Right ventricle myocardium inferior (tissue), 1 donor: ENCODE measurements around the gene AFG3L2. TPM values are rescaled to one million over a fixed set of nuclear protein-coding genes. Genes with fewer than 3 reads are reported as not detected.
A peak's percentile ranks its signal among the peaks of the same experiment; 100 is the strongest.
"Not testable (repeated sequence)": the region's sequence is repeated elsewhere in the genome, so short reads cannot be mapped to it uniquely, and the experiment has no call there.

Experiments used
- ATAC-seq: fragments of 200-7000 bp; cut with Tn5 transposase; one replicate; pipeline ENCODE4 v1.9.1; 2020; ENCODE audit warnings: mild to moderate bottlenecking, moderate library complexity
- DNase-seq: peaks from one replicate; pipeline ENCODE4 v3.0.0; 2021; ENCODE audit errors: missing footprints
- intact Hi-C: fragments of 100-400 bp; cut with DNase I; formaldehyde crosslinking; loops from one replicate; pipeline ENCODE4 v1.11.0; 2022
- long read RNA-seq: library from polyadenylated mRNA; unstranded; transcript quantifications from one replicate; pipeline ENCODE4 v2.0.0, GENCODE V29; 2021
- total RNA-seq: library from RNA; stranded (reverse); fragmentation: NEBNext Ultra II Directional; extraction: Animal tissue kit (Norgen Biotek cat#: 25700); gene quantifications from one replicate; pipeline ENCODE4 v1.2.1, GENCODE V29; 2021
- donor health status: DM: no; HTN: yes; CAD: no; lungs with severe emphysema.

Gene AFG3L2
- total RNA-seq: 140 TPM
- long read RNA-seq, transcript AFG3L2-201 (17 exons, 3,247 nt): major isoform, 199 of 232 reads
- long read RNA-seq, partial matches to known transcripts: 12 of 232 reads
- long read RNA-seq, other reads (novel, unspliced or antisense): 21 of 232 reads

- DNase-seq (peak; percentile 100), ATAC-seq (peak; percentile 95)
- intact Hi-C loops: loop anchor here (1.0 to 10.0 kb wide), 6 partner anchors 30 to 618 kb away; partner anchors contain the start of genes CEP192, IMPA2, PRELID3A and TUBB6
These were observed at the start of gene AFG3L2 for GRCh38 chr18:12376754-12377555. Gene AFG3L2 (minus strand): TSS chr18:12377227. CDS start chr18:12377082, 145 bp downstream.

GRCh38 chr18:12424252-12424651 lies 47.2 kb upstream of the AFG3L2 start:
- intact Hi-C loops: no loop called here
- no peak for DNase-seq
- ATAC-seq: no peak

GRCh38 chr18:12423820-12424219 lies 46.8 kb upstream of the AFG3L2 start:
- DNase-seq: no peak
- ATAC-seq: peak; percentile 33
- intact Hi-C loops: no loop called here

GRCh38 chr18:12423393-12423792 lies 46.4 kb upstream of the AFG3L2 start:
- DNase-seq (no peak), ATAC-seq (no peak)
- intact Hi-C loops: no loop called here

GRCh38 chr18:12422936-12423335 lies 45.9 kb upstream of the AFG3L2 start:
- DNase-seq: no peak
- ATAC-seq: no peak
- intact Hi-C loops: no loop called here

GRCh38 chr18:12421732-12422131 lies 44.7 kb upstream of the AFG3L2 start:
- intact Hi-C loops: no loop called here
- ATAC-seq: no peak
- DNase-seq: no peak

- intact Hi-C loops: no loop called here
- no peak for ATAC-seq
- DNase-seq: no peak
These were observed 43.9 kb upstream of the AFG3L2 start for GRCh38 chr18:12420821-12421421.

GRCh38 chr18:12417687-12418086 lies 40.7 kb upstream of the AFG3L2 start:
- ATAC-seq (no peak), DNase-seq (no peak)
- intact Hi-C loops: no loop called here

- DNase-seq (no peak), ATAC-seq (no peak)
- intact Hi-C loops: no loop called here
These were observed 39.2 kb upstream of the AFG3L2 start for GRCh38 chr18:12416098-12416729.

GRCh38 chr18:12411456-12411855 lies 34.4 kb upstream of the AFG3L2 start:
- ATAC-seq: no peak
- no peak for DNase-seq
- intact Hi-C loops: no loop called here

GRCh38 chr18:12410747-12411146 lies 33.7 kb upstream of the AFG3L2 start:
- ATAC-seq, intact Hi-C loops, DNase-seq: not testable (repeated sequence)

- ATAC-seq: no peak
These were observed 33.1 kb upstream of the AFG3L2 start for GRCh38 chr18:12410081-12410481.

GRCh38 chr18:12409469-12409868 lies 32.4 kb upstream of the AFG3L2 start:
- no peak for DNase-seq
- intact Hi-C loops: loop anchor here (5.0 to 10.0 kb wide), 2 partner anchors 125 to 248 kb away; partner anchors contain the start of gene SPIRE1
- ATAC-seq: no peak

More at GRCh38 chr18:12410081-12410481, 33.1 kb upstream of the AFG3L2 start:
- intact Hi-C loops: no loop called here
- DNase-seq: no peak

GRCh38 chr18:12408247-12408869 lies 31.3 kb upstream of the AFG3L2 start:
- intact Hi-C loops: loop anchor here (5.0 to 10.0 kb wide), 2 partner anchors 126 to 249 kb away; partner anchors contain the start of gene SPIRE1
- DNase-seq (no peak), ATAC-seq (peak; percentile 24)

- ATAC-seq (no peak), DNase-seq (no peak)
- intact Hi-C loops: loop anchor here (1.0 to 10.0 kb wide), 3 partner anchors 29 to 251 kb away; partner anchors contain the start of genes AFG3L2 and SPIRE1
These were observed 29.5 kb upstream of the AFG3L2 start for GRCh38 chr18:12406371-12407111.

GRCh38 chr18:12405066-12405465 lies 28.0 kb upstream of the AFG3L2 start:
- intact Hi-C loops: loop anchor here (5.0 to 10.0 kb wide), 2 partner anchors 130 to 252 kb away; partner anchors contain the start of gene SPIRE1
- no peak for ATAC-seq

GRCh38 chr18:12403601-12404506 lies 26.8 kb upstream of the AFG3L2 start:
- DNase-seq (no peak), ATAC-seq (no peak)
- intact Hi-C loops: loop anchor here (10.0 kb wide), 1 partner anchor 131 kb away; no protein-coding TSS in a partner anchor

More at GRCh38 chr18:12405066-12405465, 28.0 kb upstream of the AFG3L2 start:
- DNase-seq: no peak
